Stimulated activated CD4-positive, alpha-beta T cell treated with anti-CD3 and anti-CD28 coated beads, Interleukin-1b, Interleukin-23, amount 100 ng/mL, for 1 hour (primary cell): Measurements from ENCODE around the gene TRAF2.
A peak's percentile ranks its signal among the peaks of the same experiment; 100 is the strongest.

ENCODE experiments used
- DNase-seq, 2 donors: peaks; one replicate each; pipeline ENCODE4 v3.0.0-alpha.2; 2020; ENCODE audit warnings: low read depth in 2 of 2

TRAF2 gene

GRCh38 chr9:136937186-136938001 lies 51.1 kb downstream of the TRAF2 start:
- DNase-seq = no peak

GRCh38 chr9:136939431-136939995 lies 53.2 kb downstream of the TRAF2 start:
- no peak for DNase-seq

- no peak for DNase-seq
Observed at GRCh38 chr9:136939996-136940525, 53.7 kb downstream of the TRAF2 start.

- DNase-seq = no peak
Observed at GRCh38 chr9:136940526-136941230, 54.4 kb downstream of the TRAF2 start.

- no peak for DNase-seq
Observed at GRCh38 chr9:136941231-136942111, 55.2 kb downstream of the TRAF2 start.

- no peak for DNase-seq
Observed at GRCh38 chr9:136942112-136942880, 56.0 kb downstream of the TRAF2 start.

GRCh38 chr9:136942881-136943230 lies 56.5 kb downstream of the TRAF2 start:
- DNase-seq = no peak

GRCh38 chr9:136943291-136944211 lies 57.2 kb downstream of the TRAF2 start:
- DNase-seq = no peak

- no peak for DNase-seq
Observed at GRCh38 chr9:136944212-136944518, 57.8 kb downstream of the TRAF2 start.

GRCh38 chr9:136944519-136945332 lies 58.4 kb downstream of the TRAF2 start, which contains the start of the genes C8G and FBXW5:
TSS of gene C8G (plus strand) at chr9:136945243. CDS start at chr9:136945321, 78 bp downstream.
TSS of gene FBXW5 (minus strand) at chr9:136944738. CDS start at chr9:136944083, 655 bp downstream.
- peak; percentile 90 for DNase-seq

- no peak for DNase-seq
Observed at GRCh38 chr9:136945333-136946227, 59.3 kb downstream of the TRAF2 start.

GRCh38 chr9:136946228-136947027 lies 60.1 kb downstream of the TRAF2 start:
- no peak for DNase-seq

GRCh38 chr9:136947028-136947891 lies 60.9 kb downstream of the TRAF2 start:
- DNase-seq = no peak

GRCh38 chr9:136947955-136948510 lies 61.7 kb downstream of the TRAF2 start:
- DNase-seq = no peak

- no peak for DNase-seq
Observed at GRCh38 chr9:136949239-136949816, 63.0 kb downstream of the TRAF2 start.
